Mammary epithelial cell (primary cell): ENCODE data around the gene BTBD1.

ENCODE experiments used
- EZH2 ChIP-seq: IDR thresholded peaks from 2 replicates; pipeline ENCODE4 v1.6.1; 2012; ENCODE audit warnings: low read length, inconsistent platforms, borderline replicate concordance
- TF ChIP-seq, protein P1 (sequence below), 2 donors: IDR thresholded peaks in 1 of 2; conservative IDR thresholded peaks in 1 of 2; 2 replicates each; pipeline ENCODE4 v1.5.1; 2011 to 2012; ENCODE audit warnings: inconsistent platforms in 2 of 2, low read length in 2 of 2, mild to moderate bottlenecking in 2 of 2, control low read depth in 1 of 2, low read depth in 1 of 2; ENCODE audit not compliant: insufficient read depth in 1 of 2; ENCODE audit errors: extremely low read depth in 1 of 2

DNA sequence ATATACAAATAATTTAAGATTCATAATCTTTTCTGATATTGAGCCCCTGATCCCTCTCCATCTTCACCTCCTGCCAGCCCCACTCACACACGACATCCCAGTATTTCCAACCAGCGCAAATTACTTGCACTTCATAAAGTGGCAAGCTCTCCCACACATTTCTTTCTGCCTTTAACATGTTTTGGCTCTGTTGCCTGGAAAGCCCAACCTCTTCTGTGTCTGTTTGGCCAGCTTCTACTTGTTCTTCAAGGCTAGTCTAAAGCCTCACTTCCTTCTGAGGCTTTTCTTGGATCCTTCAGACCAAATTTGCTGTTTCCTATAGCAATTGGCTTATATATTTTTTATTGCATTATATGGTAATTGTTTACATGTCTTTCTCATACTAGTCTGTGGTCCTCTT lies 35.3 kb upstream of the BTBD1 start:
- TF ChIP-seq, protein P1, sequence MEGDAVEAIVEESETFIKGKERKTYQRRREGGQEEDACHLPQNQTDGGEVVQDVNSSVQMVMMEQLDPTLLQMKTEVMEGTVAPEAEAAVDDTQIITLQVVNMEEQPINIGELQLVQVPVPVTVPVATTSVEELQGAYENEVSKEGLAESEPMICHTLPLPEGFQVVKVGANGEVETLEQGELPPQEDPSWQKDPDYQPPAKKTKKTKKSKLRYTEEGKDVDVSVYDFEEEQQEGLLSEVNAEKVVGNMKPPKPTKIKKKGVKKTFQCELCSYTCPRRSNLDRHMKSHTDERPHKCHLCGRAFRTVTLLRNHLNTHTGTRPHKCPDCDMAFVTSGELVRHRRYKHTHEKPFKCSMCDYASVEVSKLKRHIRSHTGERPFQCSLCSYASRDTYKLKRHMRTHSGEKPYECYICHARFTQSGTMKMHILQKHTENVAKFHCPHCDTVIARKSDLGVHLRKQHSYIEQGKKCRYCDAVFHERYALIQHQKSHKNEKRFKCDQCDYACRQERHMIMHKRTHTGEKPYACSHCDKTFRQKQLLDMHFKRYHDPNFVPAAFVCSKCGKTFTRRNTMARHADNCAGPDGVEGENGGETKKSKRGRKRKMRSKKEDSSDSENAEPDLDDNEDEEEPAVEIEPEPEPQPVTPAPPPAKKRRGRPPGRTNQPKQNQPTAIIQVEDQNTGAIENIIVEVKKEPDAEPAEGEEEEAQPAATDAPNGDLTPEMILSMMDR (conservative IDR thresholded peaks at IDR 0.05 in 1 of 2, IDR thresholded peaks at IDR 0.05 in 1 of 2; ENCODE audit: extremely low read depth in 1 of 2, insufficient read depth in 1 of 2, low read depth in 1 of 2, low read length in 2 of 2) = no peak
- TF ChIP-seq EZH2 = no peak
